Measurements from ENCODE around the gene RGSL1. TPM values are rescaled to one million over a fixed set of nuclear protein-coding genes. Genes with fewer than 3 reads are reported as not detected.

RGSL1 gene
- total RNA-seq, 1 experiment from 2014 or later, result not detected

- Histone ChIP-seq H3K36me3 (ENCODE audit: insufficient read depth, low read length, poor library complexity, severe bottlenecking) (no peaks in the 10 kb centered on the region), H3K27ac (ENCODE audit: low read depth, low read length, poor library complexity, severe bottlenecking) (no peak overlapping the region), H3K27me3 (replicated peaks; ENCODE audit: insufficient read depth, low read depth, low read length, poor library complexity) (peaks cover 3% of the 10 kb centered on the region), H3K4me3 (ENCODE audit: low read depth, low read length, poor library complexity, severe bottlenecking) (no peak overlapping the region), H3K4me1 (ENCODE audit: insufficient read depth, low read length, poor library complexity, severe bottlenecking) (no peaks in the 10 kb centered on the region), H3K9me3 (ENCODE audit: low read depth, low read length, poor library complexity, severe bottlenecking) (no peaks in the 10 kb centered on the region)
- ChIA-PET CTCF (interaction anchor here (0.7 kb wide), 1 partner anchor 301 kb away, joined by 5 read pairs; no protein-coding TSS in a partner anchor), POLR2A (ENCODE audit: low non-redundant PET) (no interaction called here)
- no TSS peak for BruUV-seq (replicated peaks)
- no peak for TF ChIP-seq EZH2 (IDR thresholded peaks at IDR 0.05; ENCODE audit: borderline replicate concordance, low read depth, low read length, poor library complexity, severe bottlenecking)
- TF ChIP-seq, protein P1, sequence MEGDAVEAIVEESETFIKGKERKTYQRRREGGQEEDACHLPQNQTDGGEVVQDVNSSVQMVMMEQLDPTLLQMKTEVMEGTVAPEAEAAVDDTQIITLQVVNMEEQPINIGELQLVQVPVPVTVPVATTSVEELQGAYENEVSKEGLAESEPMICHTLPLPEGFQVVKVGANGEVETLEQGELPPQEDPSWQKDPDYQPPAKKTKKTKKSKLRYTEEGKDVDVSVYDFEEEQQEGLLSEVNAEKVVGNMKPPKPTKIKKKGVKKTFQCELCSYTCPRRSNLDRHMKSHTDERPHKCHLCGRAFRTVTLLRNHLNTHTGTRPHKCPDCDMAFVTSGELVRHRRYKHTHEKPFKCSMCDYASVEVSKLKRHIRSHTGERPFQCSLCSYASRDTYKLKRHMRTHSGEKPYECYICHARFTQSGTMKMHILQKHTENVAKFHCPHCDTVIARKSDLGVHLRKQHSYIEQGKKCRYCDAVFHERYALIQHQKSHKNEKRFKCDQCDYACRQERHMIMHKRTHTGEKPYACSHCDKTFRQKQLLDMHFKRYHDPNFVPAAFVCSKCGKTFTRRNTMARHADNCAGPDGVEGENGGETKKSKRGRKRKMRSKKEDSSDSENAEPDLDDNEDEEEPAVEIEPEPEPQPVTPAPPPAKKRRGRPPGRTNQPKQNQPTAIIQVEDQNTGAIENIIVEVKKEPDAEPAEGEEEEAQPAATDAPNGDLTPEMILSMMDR (conservative IDR thresholded peaks at IDR 0.05; ENCODE audit: low read depth, low read length), result no peak
- intact Hi-C loops (cut with micrococcal nuclease; ENCODE audit: unreplicated experiment), result no loop called here
- DNase-seq (ENCODE audit: low spot score), result no peak
These were observed 35.9 kb downstream of the RGSL1 start for GRCh38 chr1:182485861-182486260.

DNA sequence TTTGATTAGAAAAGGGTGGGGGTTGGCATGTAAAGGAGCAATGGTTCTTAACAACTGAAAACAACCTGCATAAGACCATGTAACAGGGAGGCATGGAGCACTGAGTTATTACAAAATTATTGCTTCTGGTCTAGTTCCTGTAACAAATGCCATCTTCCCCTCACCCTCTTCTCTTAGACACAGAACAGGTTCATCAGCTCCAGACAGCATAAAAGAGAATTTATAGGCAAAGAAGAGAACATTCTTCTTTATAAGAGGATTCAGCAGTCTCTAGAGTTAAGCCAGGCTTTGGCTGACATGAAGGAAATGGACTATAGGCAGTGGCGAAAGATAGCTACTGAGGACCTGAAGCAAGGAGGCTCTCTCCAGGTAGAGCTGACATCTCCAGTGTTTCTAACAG lies 38.9 kb downstream of the RGSL1 start:
- no TSS peak for BruUV-seq (replicated peaks)
- H3K27ac ChIP-seq (ENCODE audit: low read depth, low read length, poor library complexity, severe bottlenecking), result no peak overlapping the region
- ChIA-PET POLR2A (ENCODE audit: low non-redundant PET) (no interaction called here), CTCF (no interaction called here)
- H3K27me3 ChIP-seq (replicated peaks; ENCODE audit: insufficient read depth, low read depth, low read length, poor library complexity), result no peaks in the 10 kb centered on the region
- no peak overlapping the region for H3K4me3 ChIP-seq (ENCODE audit: low read depth, low read length, poor library complexity, severe bottlenecking)
- intact Hi-C loops (cut with micrococcal nuclease; ENCODE audit: unreplicated experiment), result no loop called here
- H3K9me3 ChIP-seq (ENCODE audit: low read depth, low read length, poor library complexity, severe bottlenecking), result no peaks in the 10 kb centered on the region
- TF ChIP-seq EZH2 (IDR thresholded peaks at IDR 0.05; ENCODE audit: borderline replicate concordance, low read depth, low read length, poor library complexity, severe bottlenecking), result no peak
- TF ChIP-seq, protein P1 (conservative IDR thresholded peaks at IDR 0.05; ENCODE audit: low read depth, low read length), result no peak
- H3K4me1 ChIP-seq (ENCODE audit: insufficient read depth, low read length, poor library complexity, severe bottlenecking), result no peaks in the 10 kb centered on the region
- DNase-seq (ENCODE audit: low spot score), result no peak
- no peaks in the 10 kb centered on the region for H3K36me3 ChIP-seq (ENCODE audit: insufficient read depth, low read length, poor library complexity, severe bottlenecking)

- CTCF ChIA-PET, result no interaction called here
- Histone ChIP-seq H3K4me3 (ENCODE audit: low read depth, low read length, poor library complexity, severe bottlenecking) (no peak overlapping the region), H3K4me1 (ENCODE audit: insufficient read depth, low read length, poor library complexity, severe bottlenecking) (no peaks in the 10 kb centered on the region), H3K27ac (ENCODE audit: low read depth, low read length, poor library complexity, severe bottlenecking) (no peak overlapping the region), H3K9me3 (ENCODE audit: low read depth, low read length, poor library complexity, severe bottlenecking) (no peaks in the 10 kb centered on the region), H3K36me3 (ENCODE audit: insufficient read depth, low read length, poor library complexity, severe bottlenecking) (no peaks in the 10 kb centered on the region), H3K27me3 (replicated peaks; ENCODE audit: insufficient read depth, low read depth, low read length, poor library complexity) (no peaks in the 10 kb centered on the region)
- no TSS peak for BruUV-seq (replicated peaks)
- TF ChIP-seq, protein P1 (conservative IDR thresholded peaks at IDR 0.05; ENCODE audit: low read depth, low read length), result no peak
- TF ChIP-seq EZH2 (IDR thresholded peaks at IDR 0.05; ENCODE audit: borderline replicate concordance, low read depth, low read length, poor library complexity, severe bottlenecking), result no peak
- intact Hi-C loops (cut with micrococcal nuclease; ENCODE audit: unreplicated experiment), result no loop called here
- no peak for DNase-seq (ENCODE audit: low spot score)
- POLR2A ChIA-PET (ENCODE audit: low non-redundant PET), result no interaction called here
These were observed 43.1 kb downstream of the RGSL1 start for GRCh38 chr1:182493063-182493462.
